OCI-M2 (cell line): ENCODE measurements around the gene TGFBR1.
"Not testable (repeated sequence)": the region's sequence is repeated elsewhere in the genome, so short reads cannot be mapped to it uniquely, and the experiment has no call there.

ENCODE experiments used
- DNase-seq: peaks from one replicate; lab custom pipeline; 2025; ENCODE audit not compliant: unreplicated experiment; lab: John Stamatoyannopoulos, UW

The TGFBR1 gene

GRCh38 chr9:99075246-99075912, 29.5 kb upstream of the TGFBR1 start:
- DNase-seq, result peak; percentile 33

GRCh38 chr9:99076030-99076429, 28.9 kb upstream of the TGFBR1 start:
- no peak for DNase-seq

GRCh38 chr9:99076483-99077171, 28.3 kb upstream of the TGFBR1 start:
- peak; percentile 87 for DNase-seq

- no peak for DNase-seq
Measured at GRCh38 chr9:99078717-99079116, 26.2 kb upstream of the TGFBR1 start.

GRCh38 chr9:99079542-99079941, 25.4 kb upstream of the TGFBR1 start:
- DNase-seq, result no peak

GRCh38 chr9:99083051-99083450, 21.9 kb upstream of the TGFBR1 start:
- no peak for DNase-seq

GRCh38 chr9:99085949-99086948, 18.7 kb upstream of the TGFBR1 start:
- DNase-seq, result no peak

GRCh38 chr9:99087462-99087861, 17.5 kb upstream of the TGFBR1 start:
- DNase-seq, result no peak

GRCh38 chr9:99090336-99091130, 14.4 kb upstream of the TGFBR1 start:
- no peak for DNase-seq

- DNase-seq, result no peak
Measured at GRCh38 chr9:99092643-99093491, 12.0 kb upstream of the TGFBR1 start.

- DNase-seq, result no peak
Measured at GRCh38 chr9:99093492-99093791, 11.5 kb upstream of the TGFBR1 start.

GRCh38 chr9:99095565-99095964, 9.3 kb upstream of the TGFBR1 start:
- DNase-seq, result no peak

- no peak for DNase-seq
Measured at GRCh38 chr9:99096409-99096808, 8.5 kb upstream of the TGFBR1 start.

- not testable (repeated sequence) for DNase-seq
Measured at GRCh38 chr9:99099806-99100585, 4.9 kb upstream of the TGFBR1 start.

- DNase-seq, result no peak
Measured at GRCh38 chr9:99101271-99101670, 3.6 kb upstream of the TGFBR1 start.

- DNase-seq, result no peak
Measured at GRCh38 chr9:99101812-99102211, 3.1 kb upstream of the TGFBR1 start.

- DNase-seq, result no peak
Measured at GRCh38 chr9:99103054-99103895, 1.6 kb upstream of the TGFBR1 start.

- no peak for DNase-seq
Measured at GRCh38 chr9:99103901-99104458, 933 bp upstream of the TGFBR1 start.
